CD8-positive, alpha-beta memory T cell (primary cell): ENCODE measurements around the gene TICAM1. TPM values are rescaled to one million over a fixed set of nuclear protein-coding genes. Genes with fewer than 3 reads are reported as not detected.
A peak's percentile ranks its signal among the peaks of the same experiment; 100 is the strongest.
"Not testable (repeated sequence)": the region's sequence is repeated elsewhere in the genome, so short reads cannot be mapped to it uniquely, and the experiment has no call there.

Experiments
- CTCF ChIA-PET: fragments of 350-600 bp; sonication (Branson Sonifier 250); formaldehyde crosslinking; loops from one replicate; lab custom pipeline; 2021; ENCODE audit warnings: antibody characterized with exemption; lab: Charles Lee
- POLR2A ChIA-PET: fragments of 350-600 bp; sonication (Branson Sonifier 250); formaldehyde crosslinking; loops from one replicate; lab custom pipeline; 2021; ENCODE audit warnings: antibody characterized with exemption; lab: Charles Lee
- DNase-seq, 5 donors: peaks; one replicate each; pipeline versions ENCODE4 v3.0.0 to v3.0.0-alpha.2; 2020 to 2022; ENCODE audit warnings: mixed read lengths in 1 of 5
- H3K27ac ChIP-seq: one replicate; pipeline ENCODE4 v1.7.0; 2013; ENCODE audit warnings: low read depth, mild to moderate bottlenecking, low read length, moderate library complexity
- H3K27me3 ChIP-seq: 2 replicates; pipeline ENCODE4 v1.7.0; 2013; ENCODE audit warnings: low read length, mild to moderate bottlenecking; ENCODE audit not compliant: insufficient read depth, poor library complexity, severe bottlenecking
- H3K36me3 ChIP-seq: 2 replicates; pipeline ENCODE4 v1.7.0; 2013; ENCODE audit warnings: mild to moderate bottlenecking, low read length, moderate library complexity; ENCODE audit not compliant: insufficient read depth
- H3K4me1 ChIP-seq: 2 replicates; pipeline ENCODE4 v1.7.0; 2013; ENCODE audit warnings: mild to moderate bottlenecking, low read length, moderate library complexity; ENCODE audit not compliant: insufficient read depth
- H3K4me3 ChIP-seq: 2 replicates; pipeline ENCODE4 v1.7.0; 2013; ENCODE audit warnings: mild to moderate bottlenecking, low read length
- H3K9me3 ChIP-seq: 2 replicates; pipeline ENCODE4 v1.7.0; 2013; ENCODE audit warnings: mild to moderate bottlenecking, low read length
- H3K27ac Mint-ChIP-seq, 8 donors: one replicate each; pipeline ENCODE4 v1.8.0; 2020 to 2021; ENCODE audit warnings: mixed read lengths in 8 of 8, mild to moderate bottlenecking in 6 of 8, inconsistent platforms in 3 of 8, moderate library complexity in 3 of 8
- H3K27me3 Mint-ChIP-seq, 2 donors: one replicate each; pipeline ENCODE4 v1.8.0; 2020 to 2021; ENCODE audit warnings: mixed read lengths in 2 of 2, mild to moderate bottlenecking in 1 of 2, moderate library complexity in 1 of 2
- H3K36me3 Mint-ChIP-seq, 3 donors: one replicate each; pipeline ENCODE4 v1.8.0; 2020 to 2021; ENCODE audit warnings: mixed read lengths in 3 of 3, inconsistent platforms in 1 of 3, mild to moderate bottlenecking in 1 of 3
- H3K4me1 Mint-ChIP-seq, 3 donors: one replicate each; pipeline ENCODE4 v1.8.0; 2020 to 2021; ENCODE audit warnings: mixed read lengths in 3 of 3, inconsistent platforms in 1 of 3, mild to moderate bottlenecking in 1 of 3
- H3K4me3 Mint-ChIP-seq, 7 donors: one replicate each; pipeline ENCODE4 v1.8.0; 2020 to 2021; ENCODE audit warnings: mixed read lengths in 7 of 7, mild to moderate bottlenecking in 6 of 7, moderate library complexity in 4 of 7, inconsistent platforms in 2 of 7
- H3K9me3 Mint-ChIP-seq, 5 donors: one replicate each; pipeline ENCODE4 v1.8.0; 2020 to 2022; ENCODE audit warnings: mixed read lengths in 5 of 5, mild to moderate bottlenecking in 3 of 5, moderate library complexity in 2 of 5, inconsistent platforms in 1 of 5
- polyA plus RNA-seq: library from polyadenylated mRNA; unstranded; fragments of 300-500 nt; fragmentation: Illumina TruSeq; gene quantifications from one replicate; pipeline ENCODE4 v1.2.3, GENCODE V29; 2021
- total RNA-seq, 2 experiments: library from RNA; stranded (reverse); gene quantifications; one replicate each; pipeline ENCODE4 v1.2.3, GENCODE V29; 2021

The TICAM1 gene
- total and polyA plus RNA-seq, 3 experiments from 2014 or later: 13.8 to 26.5 (median 24.4) TPM

GRCh38 chr19:4852484-4852883, 21.0 kb upstream of the TICAM1 start:
- H3K9me3 Mint-ChIP-seq: no peaks in the 10 kb centered on the region
- ChIA-PET POLR2A (no interaction called here), CTCF (interaction anchor here (1.2 to 15.9 kb wide), 6 partner anchors 16 to 179 kb away, joined by 3 to 205 read pairs (median 14); partner anchors contain the start of gene PLIN3)
- no peaks in the 10 kb centered on the region for H3K27me3 ChIP-seq
- no peak overlapping the region for H3K27ac ChIP-seq
- H3K36me3 ChIP-seq: no peaks in the 10 kb centered on the region
- no peak for DNase-seq
- no peaks in the 10 kb centered on the region for H3K27me3 Mint-ChIP-seq
- no peak overlapping the region for H3K4me3 ChIP-seq
- no peaks in the 10 kb centered on the region for H3K4me1 ChIP-seq
- H3K9me3 ChIP-seq: no peaks in the 10 kb centered on the region
- H3K4me3 Mint-ChIP-seq: no peak overlapping the region
- peaks cover 3 to 29% (median 8%) of the 10 kb centered on the region in 3 donors for H3K36me3 Mint-ChIP-seq
- peaks cover 2 to 4% (median 3%) of the 10 kb centered on the region in 3 donors for H3K4me1 Mint-ChIP-seq
- no peak overlapping the region for H3K27ac Mint-ChIP-seq

- Histone ChIP-seq H3K9me3 (no peaks in the 10 kb centered on the region), H3K4me3 (no peak overlapping the region), H3K27ac (no peak overlapping the region), H3K36me3 (no peaks in the 10 kb centered on the region), H3K4me1 (no peaks in the 10 kb centered on the region), H3K27me3 (no peaks in the 10 kb centered on the region)
- DNase-seq: peak; percentile 60 to 82 (median 68)
- H3K36me3 Mint-ChIP-seq: peaks cover 3 to 28% (median 8%) of the 10 kb centered on the region in 3 donors
- ChIA-PET CTCF (interaction anchor here (0.6 to 15.9 kb wide), 14 partner anchors 8 to 180 kb away, joined by 3 to 205 read pairs (median 4); partner anchors contain the start of gene PLIN3), POLR2A (interaction anchor here (1.1 kb wide), 1 partner anchor 42 kb away, joined by 3 read pairs; no protein-coding TSS in a partner anchor)
- peak overlapping the region in 1 of 8 donors; percentile 19 for H3K27ac Mint-ChIP-seq
- no peaks in the 10 kb centered on the region for H3K9me3 Mint-ChIP-seq
- H3K4me1 Mint-ChIP-seq: peaks cover 2 to 4% (median 3%) of the 10 kb centered on the region in 3 donors
- no peaks in the 10 kb centered on the region for H3K27me3 Mint-ChIP-seq
- no peak overlapping the region for H3K4me3 Mint-ChIP-seq
Observed at GRCh38 chr19:4851551-4852290, 20.2 kb upstream of the TICAM1 start.

- Histone ChIP-seq H3K36me3 (peaks cover 4% of the 10 kb centered on the region), H3K4me1 (no peaks in the 10 kb centered on the region), H3K9me3 (no peaks in the 10 kb centered on the region), H3K4me3 (no peak overlapping the region), H3K27me3 (no peaks in the 10 kb centered on the region), H3K27ac (no peak overlapping the region)
- peaks cover 3 to 33% (median 3%) of the 10 kb centered on the region in 3 donors for H3K36me3 Mint-ChIP-seq
- H3K4me3 Mint-ChIP-seq: no peak overlapping the region
- no peak for DNase-seq
- no peaks in the 10 kb centered on the region for H3K9me3 Mint-ChIP-seq
- H3K27ac Mint-ChIP-seq: no peak overlapping the region
- ChIA-PET POLR2A (no interaction called here), CTCF (interaction anchor here (3.4 to 15.9 kb wide), 3 partner anchors 19 to 44 kb away, joined by 13 to 205 read pairs (median 43); partner anchors contain the start of gene PLIN3)
- H3K4me1 Mint-ChIP-seq: peaks cover 2 to 4% (median 3%) of the 10 kb centered on the region in 3 donors
- H3K27me3 Mint-ChIP-seq: no peaks in the 10 kb centered on the region
Observed at GRCh38 chr19:4849019-4849418, 17.5 kb upstream of the TICAM1 start.

GRCh38 chr19:4847190-4847973, 15.9 kb upstream of the TICAM1 start:
- ChIA-PET POLR2A (no interaction called here), CTCF (interaction anchor here (15.9 kb wide), 1 partner anchor 36 kb away, joined by 205 read pairs; no protein-coding TSS in a partner anchor)
- Mint-ChIP-seq H3K4me1 (peaks cover 2 to 4% (median 3%) of the 10 kb centered on the region in 3 donors), H3K9me3 (no peaks in the 10 kb centered on the region), H3K36me3 (peaks cover 3 to 41% (median 3%) of the 10 kb centered on the region in 3 donors), H3K4me3 (no peak overlapping the region), H3K27ac (no peak overlapping the region), H3K27me3 (no peaks in the 10 kb centered on the region)
- H3K27me3 ChIP-seq: no peaks in the 10 kb centered on the region
- H3K9me3 ChIP-seq: no peaks in the 10 kb centered on the region
- no peak for DNase-seq
- H3K27ac ChIP-seq: no peak overlapping the region
- no peak overlapping the region for H3K4me3 ChIP-seq
- no peaks in the 10 kb centered on the region for H3K4me1 ChIP-seq
- peaks cover 4% of the 10 kb centered on the region for H3K36me3 ChIP-seq

- ChIA-PET POLR2A (interaction anchor here (0.6 kb wide), 1 partner anchor 70 kb away, joined by 3 read pairs; no protein-coding TSS in a partner anchor), CTCF (interaction anchor here (1.3 to 15.9 kb wide), 2 partner anchors 35 to 71 kb away, joined by 3 to 205 read pairs; no protein-coding TSS in a partner anchor)
- H3K4me3 ChIP-seq, DNase-seq, H3K36me3 ChIP-seq, H3K9me3 Mint-ChIP-seq, H3K27ac ChIP-seq, H3K9me3 ChIP-seq, H3K27me3 Mint-ChIP-seq, H3K4me3 Mint-ChIP-seq, H3K4me1 Mint-ChIP-seq, H3K4me1 ChIP-seq, H3K27me3 ChIP-seq, H3K27ac Mint-ChIP-seq: not testable (repeated sequence)
- H3K36me3 Mint-ChIP-seq: peaks cover 0 to 39% (median 3%) of the 10 kb centered on the region in 3 donors
Observed at GRCh38 chr19:4845975-4846374, 14.5 kb upstream of the TICAM1 start.

- Histone ChIP-seq H3K4me3 (no peak overlapping the region), H3K27me3 (no peaks in the 10 kb centered on the region), H3K4me1 (no peaks in the 10 kb centered on the region), H3K9me3 (no peaks in the 10 kb centered on the region), H3K36me3 (peaks cover 4% of the 10 kb centered on the region), H3K27ac (no peak overlapping the region)
- ChIA-PET POLR2A (no interaction called here), CTCF (interaction anchor here (1.3 to 15.9 kb wide), 3 partner anchors 33 to 72 kb away, joined by 3 to 205 read pairs (median 3); no protein-coding TSS in a partner anchor)
- peaks cover 7 to 12% (median 7%) of the 10 kb centered on the region in 3 donors for H3K4me1 Mint-ChIP-seq
- H3K9me3 Mint-ChIP-seq: no peaks in the 10 kb centered on the region
- peak overlapping the region in 1 of 8 donors; percentile 74 for H3K27ac Mint-ChIP-seq
- no peak for DNase-seq
- peaks cover 0 to 44% (median 4%) of the 10 kb centered on the region in 3 donors for H3K36me3 Mint-ChIP-seq
- H3K4me3 Mint-ChIP-seq: no peak overlapping the region
- H3K27me3 Mint-ChIP-seq: no peaks in the 10 kb centered on the region
Observed at GRCh38 chr19:4844348-4845179, 13.1 kb upstream of the TICAM1 start.

- Histone ChIP-seq H3K4me3 (no peak overlapping the region), H3K9me3 (no peaks in the 10 kb centered on the region), H3K36me3 (peaks cover 4% of the 10 kb centered on the region), H3K27ac (no peak overlapping the region), H3K27me3 (no peaks in the 10 kb centered on the region), H3K4me1 (no peaks in the 10 kb centered on the region)
- no peak for DNase-seq
- H3K36me3 Mint-ChIP-seq: peaks cover 0 to 48% (median 4%) of the 10 kb centered on the region in 3 donors
- no peaks in the 10 kb centered on the region for H3K9me3 Mint-ChIP-seq
- H3K4me3 Mint-ChIP-seq: no peak overlapping the region
- peaks cover 7 to 12% (median 7%) of the 10 kb centered on the region in 3 donors for H3K4me1 Mint-ChIP-seq
- POLR2A ChIA-PET: no interaction called here
- no peaks in the 10 kb centered on the region for H3K27me3 Mint-ChIP-seq
- H3K27ac Mint-ChIP-seq: no peak overlapping the region
- CTCF ChIA-PET: interaction anchor here (0.8 to 15.9 kb wide), 2 partner anchors 8 to 32 kb away, joined by 3 to 205 read pairs; no protein-coding TSS in a partner anchor
Observed at GRCh38 chr19:4843647-4843965, 12.1 kb upstream of the TICAM1 start.
